GM21515 (cell line): ENCODE measurements around the gene B3GALT4.
A peak's percentile ranks its signal among the peaks of the same experiment; 100 is the strongest.

Experiments used
- ATAC-seq: cut with Tn5 transposase; IDR thresholded peaks from one replicate; pipeline ENCODE4 v1.9.1; 2021; ENCODE audit not compliant: unreplicated experiment

B3GALT4 gene

DNA sequence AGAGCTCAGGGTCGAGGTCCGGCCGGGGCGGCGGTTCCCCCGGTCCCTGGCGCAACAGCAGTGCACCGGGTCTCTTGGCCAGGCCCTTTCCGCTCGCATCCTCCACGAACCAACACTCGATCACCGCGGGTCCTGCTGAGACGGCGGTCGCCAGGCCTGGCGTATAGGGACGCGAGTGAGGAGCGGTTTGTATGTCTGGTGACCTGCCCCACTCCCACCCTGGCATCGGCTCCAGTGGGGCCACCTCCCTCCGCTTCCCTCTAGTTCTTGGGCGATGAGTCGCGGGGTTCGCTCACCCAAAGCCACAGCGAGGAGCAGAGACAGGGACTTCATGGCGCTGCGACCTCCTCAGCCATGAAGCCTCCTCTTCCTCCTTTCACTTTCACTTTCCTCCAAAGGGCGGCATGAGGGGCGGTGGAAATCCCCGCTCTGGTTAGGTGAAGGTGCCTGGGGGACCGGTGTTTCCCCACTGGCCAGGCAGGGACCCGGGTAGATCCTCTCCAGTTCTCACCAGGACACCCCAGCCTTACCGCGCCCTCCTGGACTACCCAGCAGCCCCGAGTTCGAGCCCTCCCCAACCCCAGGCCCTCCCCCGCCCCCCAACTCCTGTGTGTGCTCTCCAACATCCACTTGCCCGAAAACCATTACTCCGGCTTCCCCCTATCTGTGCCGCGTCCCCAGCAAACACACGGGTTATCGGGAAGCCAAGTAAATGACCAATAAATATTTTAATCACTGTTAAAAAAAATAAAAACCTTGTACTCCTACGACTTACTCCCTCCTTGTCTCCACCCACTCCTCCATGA, 37.0 kb downstream of the B3GALT4 start, which contains the start of gene TAPBP:
Gene TAPBP (minus strand): TSS at position 370 of the 806 bp plus-strand sequence. CDS start 37 bp downstream, at position 333.
- peak; percentile 34 for ATAC-seq

DNA sequence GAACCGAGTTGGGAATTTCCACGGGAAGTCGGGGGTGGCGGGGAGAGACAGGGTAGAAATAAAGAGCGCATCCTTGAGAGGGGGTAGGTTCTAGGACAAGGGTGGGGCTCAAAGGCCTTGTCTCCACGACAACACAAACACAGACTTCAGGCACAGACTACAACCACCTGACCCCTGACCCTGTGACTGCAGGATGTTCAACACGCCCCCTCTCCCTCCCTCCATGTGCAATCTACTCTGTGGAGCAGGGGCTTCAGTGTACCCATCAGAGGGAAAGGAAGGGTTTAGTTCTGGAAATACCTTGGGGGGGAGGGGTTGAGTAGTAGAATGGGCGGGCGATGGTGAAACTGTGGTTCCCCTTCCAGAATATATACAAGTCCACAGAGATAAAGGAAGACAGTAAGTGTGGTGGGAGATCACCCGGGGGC, 37.6 kb downstream of the B3GALT4 start:
- no peak for ATAC-seq

DNA sequence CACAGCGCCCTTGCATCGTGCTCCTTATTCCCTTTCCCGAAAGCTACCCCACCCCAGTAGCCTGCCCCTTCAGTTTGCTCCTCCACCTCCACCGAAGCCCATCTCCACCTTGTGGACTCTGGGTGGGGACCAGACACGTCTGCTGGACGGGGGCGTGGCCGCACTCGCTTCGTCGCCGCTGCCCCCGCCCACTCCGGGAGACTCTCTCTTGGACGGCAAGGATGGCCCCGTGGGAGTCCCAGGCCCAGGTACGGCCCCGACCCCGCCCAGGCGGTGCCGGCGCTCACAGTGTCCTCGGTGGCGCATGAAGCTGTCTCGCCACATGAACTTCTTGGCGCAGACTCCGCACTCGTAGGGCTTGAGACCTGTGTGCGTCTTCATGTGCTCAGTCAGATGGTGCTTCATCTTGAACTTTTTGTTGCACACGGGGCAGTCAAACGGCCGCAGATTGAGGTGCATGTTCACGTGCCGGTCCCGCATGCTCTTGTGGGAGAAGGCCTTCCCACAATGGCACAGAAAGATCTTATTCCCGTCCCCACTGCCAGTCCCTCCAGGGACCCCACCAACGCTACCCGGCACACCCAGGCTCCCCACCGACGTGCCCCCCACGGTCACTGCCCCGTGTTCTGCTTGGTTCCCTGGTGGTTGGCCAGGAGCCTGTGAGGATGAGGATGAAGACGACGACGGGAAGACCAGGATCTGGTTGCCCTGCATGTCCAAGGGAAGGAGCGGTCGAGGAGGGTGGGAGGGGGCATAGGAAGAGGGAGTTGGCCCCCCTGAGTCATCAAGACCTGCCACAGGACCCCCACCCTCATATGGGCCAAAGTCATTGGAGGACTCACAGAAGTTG, 38.2 kb downstream of the B3GALT4 start:
- ATAC-seq: no peak

DNA sequence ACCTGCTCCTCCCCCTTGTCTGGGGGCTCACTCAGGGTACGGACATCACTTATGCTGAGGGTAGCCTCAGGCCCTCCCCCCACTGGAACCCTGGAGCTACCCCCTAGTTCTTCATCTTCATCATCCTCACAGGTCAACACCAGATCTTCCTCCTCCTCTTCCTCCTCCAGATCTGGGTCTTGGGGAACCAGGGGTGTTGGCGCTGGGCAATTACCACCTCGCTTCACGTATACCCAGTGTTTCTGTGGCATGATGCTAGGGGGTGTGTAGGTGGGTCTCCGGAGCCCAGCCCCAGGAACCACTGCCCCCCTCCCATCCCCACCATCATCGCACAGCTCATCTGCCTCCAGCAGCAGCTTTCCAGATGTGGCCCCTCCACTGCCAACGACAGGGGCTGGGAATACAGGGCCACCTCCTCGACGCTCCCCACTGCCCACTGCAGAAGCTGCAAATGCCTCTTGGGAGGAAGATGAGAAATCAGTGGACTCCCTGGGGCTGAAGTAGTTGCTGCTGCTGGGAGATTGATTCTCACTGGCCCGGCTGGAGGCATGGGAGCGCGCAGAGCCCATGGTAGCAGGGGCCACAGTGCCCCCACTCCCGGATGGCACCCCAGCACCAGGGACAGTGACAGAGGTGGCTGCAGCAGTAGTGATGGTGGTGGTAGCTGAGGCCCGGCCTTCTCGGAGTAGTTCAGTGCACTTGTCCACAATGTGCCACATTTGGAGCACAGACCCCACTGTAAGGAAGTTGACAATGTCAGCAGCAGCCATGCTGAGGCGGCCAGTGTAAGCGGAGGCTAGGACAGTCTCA, 39.1 kb downstream of the B3GALT4 start:
- ATAC-seq: no peak

DNA sequence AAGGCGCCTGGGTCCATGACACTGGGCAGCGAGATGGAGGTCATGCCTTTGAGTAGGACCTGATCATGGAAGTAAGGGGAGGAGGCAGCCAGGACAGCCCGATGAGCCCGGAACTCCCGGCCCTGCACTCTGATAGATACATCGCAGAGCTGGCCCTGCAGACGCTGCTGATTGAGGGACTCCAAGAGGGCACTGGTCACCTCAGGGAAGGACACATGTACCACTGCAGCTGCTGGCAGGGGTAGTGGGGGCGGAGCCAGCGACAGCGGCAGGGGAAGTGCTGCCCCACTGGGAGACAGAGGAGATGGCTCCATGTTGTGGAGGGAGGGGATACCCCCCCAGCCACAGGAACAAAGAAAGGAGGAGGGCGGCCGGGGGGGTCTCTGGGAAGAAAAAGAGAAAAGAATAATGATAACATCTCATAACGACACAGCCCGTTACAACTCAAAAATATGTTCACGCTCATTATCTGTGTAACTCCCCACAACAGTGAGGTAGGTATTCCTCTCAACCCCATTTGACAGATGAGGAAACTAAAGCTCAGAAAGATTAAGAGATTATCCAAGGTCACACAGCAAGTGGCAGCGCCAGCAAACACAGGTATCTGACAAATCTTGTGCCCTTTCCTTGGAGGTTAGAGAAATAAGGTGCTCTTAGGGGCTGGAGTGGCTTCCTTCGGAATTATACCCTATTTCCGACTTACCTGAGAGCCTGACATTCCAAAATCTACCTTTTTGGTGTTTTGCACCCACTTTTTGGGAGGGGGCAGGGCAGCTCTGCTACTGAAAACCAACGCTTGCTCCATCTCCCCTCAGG, 39.9 kb downstream of the B3GALT4 start:
- ATAC-seq: no peak

DNA sequence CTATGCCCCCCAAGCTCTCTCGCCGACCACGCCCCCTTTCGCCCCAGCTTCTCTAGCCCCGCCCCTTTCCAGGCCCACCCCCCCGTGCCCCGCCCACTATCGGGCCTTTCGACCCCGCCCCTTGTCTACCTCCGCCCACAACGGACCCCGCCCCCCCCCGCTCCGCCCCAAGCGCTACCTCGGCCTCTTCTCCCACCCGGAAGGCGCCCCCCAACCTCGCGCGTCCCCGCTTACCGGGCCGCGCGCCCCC, 40.4 kb downstream of the B3GALT4 start:
- no peak for ATAC-seq

DNA sequence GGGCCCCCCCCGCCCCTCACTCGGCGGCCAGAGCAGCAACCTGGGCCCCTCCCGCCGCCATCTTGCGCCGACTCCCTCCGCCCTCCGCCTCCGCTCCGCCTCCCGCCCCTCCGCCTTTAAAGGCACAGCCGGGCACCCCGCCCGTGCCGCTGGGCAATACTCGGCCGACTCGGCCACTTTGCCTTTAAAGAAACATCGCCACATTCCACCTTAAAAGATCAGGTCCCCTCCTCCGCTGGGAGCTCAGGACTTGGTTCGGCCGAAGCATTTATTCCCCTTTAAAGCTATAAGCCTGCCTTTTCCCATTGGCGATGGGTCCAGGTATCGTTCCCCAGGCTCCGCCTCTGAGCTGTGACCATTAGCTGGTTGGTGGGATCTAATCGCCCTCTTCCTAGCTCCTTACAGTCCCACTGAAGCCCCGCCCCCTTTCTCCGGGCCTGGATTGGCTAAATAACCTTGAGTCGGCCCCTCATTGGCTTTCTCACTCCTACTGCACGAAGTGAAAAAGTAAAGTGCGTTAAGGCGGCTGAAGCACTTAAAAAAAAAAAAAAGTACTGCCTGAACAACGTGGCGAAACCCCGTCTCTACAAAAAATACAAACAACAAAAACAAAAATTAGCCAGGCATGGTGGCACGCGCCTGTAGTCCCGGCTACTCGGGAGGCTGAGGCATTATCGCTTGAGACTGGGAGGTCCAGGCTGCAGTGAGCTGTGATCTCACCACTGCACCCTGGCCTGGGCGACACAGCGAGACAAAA, 40.9 kb downstream of the B3GALT4 start, which contains the start of gene ZBTB22:
Gene ZBTB22 (minus strand): TSS at position 76 of the 757 bp plus-strand sequence. CDS start 828 bp downstream, outside the sequence.
- ATAC-seq: peak; percentile 42

DNA sequence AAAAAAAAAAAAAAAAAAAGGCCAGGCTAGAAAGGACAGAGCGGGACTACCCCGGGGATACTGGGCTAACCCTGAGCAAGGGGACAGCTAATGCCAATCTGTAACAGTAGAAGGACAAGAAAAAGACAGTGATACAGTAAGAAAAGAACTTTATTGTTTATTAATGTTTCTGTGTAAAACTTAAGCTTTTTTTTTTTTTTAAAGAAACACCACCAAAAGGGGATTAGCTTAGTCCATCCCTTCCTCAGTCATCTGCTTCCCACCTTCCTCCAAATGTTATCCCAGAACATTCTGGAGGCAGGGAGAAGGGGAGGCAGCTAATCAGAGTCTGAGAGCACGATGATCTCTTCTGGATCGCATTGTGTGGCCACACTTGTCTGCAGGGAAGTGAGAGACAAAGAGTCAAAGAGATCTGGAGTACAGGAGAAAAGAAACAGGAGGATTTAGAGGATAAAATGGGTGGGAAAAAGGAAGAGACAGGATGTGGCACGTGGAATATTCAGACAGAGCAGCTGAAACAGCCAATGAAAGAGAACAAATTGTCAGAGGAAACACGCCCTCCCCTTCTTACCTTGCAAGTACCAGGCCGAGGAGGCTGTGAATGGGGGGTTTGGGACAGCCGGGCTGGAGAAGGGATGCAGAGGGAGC, 41.6 kb downstream of the B3GALT4 start:
- no peak for ATAC-seq

DNA sequence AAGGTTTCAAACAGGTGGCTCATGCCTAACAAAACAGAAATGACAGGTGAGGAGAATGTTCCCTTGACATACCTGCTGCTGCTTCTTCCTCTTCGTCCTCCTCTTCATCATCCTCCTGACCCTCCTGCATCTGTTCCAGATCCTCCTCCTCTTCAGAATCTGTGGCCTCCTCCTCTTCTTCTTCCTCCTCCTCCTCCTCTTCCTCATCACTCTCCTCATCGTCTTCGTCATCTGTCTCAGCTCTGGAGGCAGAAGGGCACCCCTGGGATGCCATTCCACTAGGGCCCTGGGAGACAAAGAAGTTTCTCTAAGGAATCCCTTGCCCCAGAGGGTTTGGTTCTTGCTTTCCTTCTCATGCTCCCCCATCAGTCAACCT, 43.0 kb downstream of the B3GALT4 start:
- no peak for ATAC-seq

DNA sequence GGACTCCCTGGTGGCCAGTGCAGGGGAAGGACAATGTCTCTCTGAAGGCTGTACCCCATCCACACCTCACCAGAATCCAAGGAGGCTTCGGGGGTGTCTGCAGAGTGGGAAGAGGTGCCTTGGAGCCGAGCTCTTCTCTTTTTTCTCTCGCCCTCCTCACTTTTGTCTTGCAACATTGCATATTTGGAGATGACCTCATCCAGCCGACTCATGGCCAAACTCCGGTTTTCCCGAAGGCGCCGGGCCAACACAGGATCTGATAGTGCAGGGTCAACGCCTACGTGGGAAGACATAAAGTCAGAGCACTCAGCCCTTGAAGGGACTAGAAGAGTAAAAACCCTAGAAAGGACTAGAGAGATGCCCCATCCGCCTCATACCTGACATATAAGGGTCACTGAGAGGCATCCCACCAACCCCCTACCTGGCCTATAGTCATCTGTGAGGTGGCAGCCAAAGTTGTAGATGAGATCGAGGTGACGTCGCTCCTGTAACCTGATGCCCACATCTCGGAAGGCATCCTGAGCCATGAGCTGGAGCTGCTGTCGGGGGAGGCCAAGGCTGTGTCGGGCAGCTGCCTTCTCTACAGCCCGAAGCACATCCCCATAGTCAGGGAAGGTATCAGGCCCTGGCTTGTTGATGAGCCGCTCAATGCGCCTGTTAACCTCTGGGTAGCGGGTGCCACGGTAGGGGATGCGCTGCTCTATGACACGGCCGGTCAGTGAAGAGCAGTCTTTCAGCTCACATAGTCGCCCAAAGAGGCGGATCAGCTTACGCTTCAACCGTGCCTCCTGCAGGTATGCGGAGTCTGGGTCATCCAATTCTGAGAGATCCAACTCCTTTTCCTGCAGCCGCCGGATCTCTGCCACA, 43.6 kb downstream of the B3GALT4 start:
- ATAC-seq: no peak

DNA sequence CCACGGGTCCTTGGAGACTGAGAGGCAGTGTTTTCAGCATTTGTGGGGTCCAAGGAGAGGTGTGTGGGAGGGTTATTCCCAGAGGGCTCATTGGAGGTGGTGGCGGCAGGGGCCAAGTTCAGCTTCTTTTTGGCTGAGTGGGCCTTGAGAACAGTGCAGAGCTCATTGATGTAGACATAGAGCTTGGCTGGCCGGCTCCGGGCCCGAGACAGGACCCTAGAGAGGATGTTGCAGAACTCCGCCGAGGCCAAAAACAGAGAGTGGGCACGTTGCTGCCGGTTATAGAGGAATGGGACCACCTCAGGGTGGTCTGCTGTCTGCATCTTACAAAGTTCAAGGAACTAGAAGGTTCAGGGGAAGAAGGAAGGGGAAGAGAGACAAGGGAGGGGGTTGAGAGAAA, 44.3 kb downstream of the B3GALT4 start:
- no peak for ATAC-seq

DNA sequence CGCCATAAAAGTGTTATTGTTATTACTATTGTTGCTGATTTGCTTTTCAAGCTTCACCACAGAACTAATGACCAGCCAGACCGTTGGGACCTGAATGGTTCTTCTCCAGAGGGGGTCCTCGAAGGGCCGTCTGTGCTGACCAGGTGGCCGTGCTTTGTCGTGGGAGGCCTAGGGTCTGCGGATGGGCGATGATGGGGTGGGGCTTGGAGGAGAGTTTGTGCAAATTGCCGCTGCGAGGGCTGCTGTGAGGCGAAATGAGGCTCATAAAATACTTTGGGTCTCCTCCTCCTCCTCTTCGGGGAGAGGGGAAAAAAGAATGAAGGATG, 46.7 kb downstream of the B3GALT4 start:
- ATAC-seq: peak; percentile 5

DNA sequence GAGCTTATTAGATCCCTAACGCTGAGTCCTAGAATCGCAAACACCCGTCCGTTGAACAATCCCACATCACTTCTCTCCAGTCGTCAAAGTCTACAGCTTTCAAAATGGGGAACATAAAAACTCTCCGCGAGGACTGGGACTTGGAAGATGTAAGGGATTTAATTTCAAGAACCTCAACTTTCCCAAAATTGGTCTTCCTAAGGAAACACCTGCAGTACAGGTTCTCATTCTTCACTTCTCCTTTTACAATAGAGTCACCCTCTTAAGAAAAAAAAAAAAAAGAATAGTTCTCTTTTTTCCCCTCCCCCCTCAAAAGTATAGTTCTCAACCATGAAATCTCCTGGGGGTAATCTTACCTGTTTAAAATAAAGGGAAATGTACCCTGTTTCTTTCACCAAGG, 47.2 kb downstream of the B3GALT4 start:
- ATAC-seq: no peak
